ENCODE measurements around the gene TRAPPC2L.
A peak's percentile ranks its signal among the peaks of the same experiment; 100 is the strongest.

Gene TRAPPC2L

GRCh38 chr16:88856828-88857727 is at the start of gene TRAPPC2L, which contains the start of gene GALNS:
TRAPPC2L (plus strand) TSS chr16:88857127; CDS start chr16:88857151, 24 bp downstream.
GALNS (minus strand) TSS chr16:88856947; CDS start chr16:88856877, 70 bp downstream.
- DNase-seq = peak; percentile 99 to 100

GRCh38 chr16:88807142-88807625 is 49.7 kb upstream of the TRAPPC2L start:
- no peak for DNase-seq

- DNase-seq = no peak
These were observed 49.1 kb upstream of the TRAPPC2L start for GRCh38 chr16:88807626-88808453.

GRCh38 chr16:88809068-88809675 is 47.8 kb upstream of the TRAPPC2L start:
- no peak for DNase-seq

- DNase-seq = no peak
These were observed 47.2 kb upstream of the TRAPPC2L start for GRCh38 chr16:88809676-88810165.

GRCh38 chr16:88810166-88810911 is 46.6 kb upstream of the TRAPPC2L start:
- no peak for DNase-seq

DNA sequence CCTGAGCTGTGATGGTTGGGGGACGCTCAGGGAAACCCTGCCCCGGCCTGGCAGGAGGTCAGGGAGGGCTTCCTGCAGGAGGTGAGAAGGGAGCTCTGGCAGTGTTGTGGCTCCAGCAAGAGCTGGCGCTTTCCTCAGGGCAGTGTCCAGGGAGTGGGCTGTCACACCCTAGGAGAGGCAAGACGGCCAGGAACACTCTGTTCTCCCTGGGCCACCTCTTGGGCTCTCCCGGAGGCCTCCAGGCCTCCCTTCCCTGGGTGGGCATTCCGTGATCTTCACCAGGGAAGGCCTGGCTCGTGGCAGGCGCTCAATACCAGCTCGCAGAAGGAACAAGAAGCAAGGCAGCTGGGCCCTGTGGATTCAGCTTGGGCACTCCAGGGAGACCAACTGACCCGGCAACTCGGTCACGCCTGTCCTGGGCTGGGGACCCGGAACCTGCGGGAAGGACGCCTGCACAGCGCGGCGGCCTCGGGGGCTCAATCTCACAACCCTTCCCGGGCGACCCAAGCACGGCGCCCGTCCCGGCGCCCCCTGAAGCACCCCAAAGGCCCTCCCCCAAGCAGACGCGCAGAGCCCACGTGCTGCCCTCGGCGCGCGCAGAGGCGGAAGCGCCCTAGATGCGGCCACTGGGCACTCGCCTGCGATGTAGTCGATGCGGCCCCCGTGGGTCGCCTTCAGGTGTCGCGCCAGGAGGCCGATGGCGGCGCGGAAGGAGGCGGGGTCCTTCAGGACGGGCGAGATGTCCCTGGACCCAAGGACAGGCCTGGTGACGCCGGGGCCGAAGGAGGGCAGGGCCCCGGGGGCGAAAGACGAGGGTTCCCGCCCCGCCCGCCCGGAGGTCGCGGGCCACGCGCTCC is 45.8 kb upstream of the TRAPPC2L start:
- DNase-seq = peak; percentile 58 to 62

- peak; percentile 95 to 98 for DNase-seq
These were observed 45.0 kb upstream of the TRAPPC2L start, which contains the start of gene APRT for GRCh38 chr16:88811769-88812512. APRT (minus strand) TSS chr16:88811928; CDS start chr16:88811899, 29 bp downstream.

DNA sequence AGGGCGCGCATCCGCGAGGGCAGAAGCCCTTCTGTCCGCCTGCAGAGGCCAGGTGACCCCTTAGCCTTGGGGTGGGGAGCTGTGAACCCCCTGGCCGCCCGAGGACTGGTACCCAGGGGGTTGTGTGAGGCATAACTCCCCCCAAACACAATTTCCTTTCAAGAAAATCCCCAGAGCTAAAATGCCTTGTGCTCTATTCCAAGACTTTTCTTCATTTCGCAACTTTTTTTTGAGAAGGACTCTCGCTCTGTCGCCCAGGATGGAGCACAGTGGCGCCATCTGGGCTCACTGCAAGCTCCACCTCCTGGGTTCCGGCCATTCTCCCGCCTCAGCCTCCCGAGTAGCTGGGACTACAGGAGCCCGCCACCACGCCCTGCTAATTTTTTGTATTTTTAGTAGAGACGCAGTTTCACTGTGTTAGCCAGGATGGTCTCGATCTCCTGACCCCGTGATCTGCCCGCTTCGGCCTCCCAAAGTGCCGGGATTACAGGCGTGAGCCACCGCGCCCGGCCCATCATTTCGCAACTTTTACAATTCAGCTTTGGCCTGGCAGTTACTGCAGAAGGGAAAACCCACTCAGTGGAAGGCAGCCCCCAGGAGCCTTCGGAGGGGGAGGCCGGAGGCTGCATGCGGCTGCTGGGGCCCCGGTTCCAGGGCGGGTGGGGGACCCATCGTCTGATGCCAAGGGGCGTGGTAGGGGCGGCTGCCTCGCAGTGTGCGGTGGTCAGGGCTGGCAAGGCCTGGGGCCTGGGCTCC is 44.2 kb upstream of the TRAPPC2L start:
- DNase-seq = no peak

DNA sequence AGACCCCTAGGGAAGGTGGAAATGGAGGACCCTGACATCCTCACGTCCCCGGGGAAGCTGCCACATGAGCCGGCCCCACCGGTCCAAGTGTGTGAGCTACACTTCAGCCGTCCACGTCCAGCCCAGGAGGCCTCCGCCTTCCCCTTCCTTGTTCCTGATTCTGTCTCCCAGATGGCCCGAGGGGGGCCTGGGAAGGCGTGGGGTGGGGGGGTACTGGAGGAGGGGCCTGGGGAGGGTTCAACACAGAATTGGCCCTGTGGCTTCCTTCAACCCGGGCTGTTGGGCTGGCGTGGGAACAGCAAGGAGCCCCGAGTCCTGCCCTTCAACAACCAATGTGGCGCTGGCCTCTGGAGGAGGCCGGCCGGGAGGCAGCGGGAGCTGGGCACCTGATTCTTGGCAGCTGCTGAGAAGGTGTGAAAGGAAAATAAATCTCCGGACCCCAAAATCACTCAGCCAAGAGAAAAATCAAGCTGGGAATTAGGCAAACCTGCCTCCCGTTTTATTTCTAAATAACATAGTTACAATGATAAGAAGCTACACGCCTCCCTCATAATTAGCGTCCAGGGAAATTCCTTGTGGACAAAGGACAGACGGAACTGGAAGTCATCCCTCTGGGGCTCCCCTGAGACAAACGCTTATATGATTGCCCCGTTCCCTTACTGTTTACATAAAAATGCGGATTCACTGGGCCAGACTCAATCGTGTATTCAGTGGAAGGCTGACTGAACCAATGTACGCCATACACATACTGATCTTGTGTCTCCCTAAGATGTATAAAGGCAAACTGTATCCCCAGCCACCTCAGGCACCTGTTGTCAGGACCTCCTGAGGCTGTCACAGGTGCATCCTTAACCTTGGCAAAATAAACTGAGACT is 43.4 kb upstream of the TRAPPC2L start:
- no peak for DNase-seq

DNA sequence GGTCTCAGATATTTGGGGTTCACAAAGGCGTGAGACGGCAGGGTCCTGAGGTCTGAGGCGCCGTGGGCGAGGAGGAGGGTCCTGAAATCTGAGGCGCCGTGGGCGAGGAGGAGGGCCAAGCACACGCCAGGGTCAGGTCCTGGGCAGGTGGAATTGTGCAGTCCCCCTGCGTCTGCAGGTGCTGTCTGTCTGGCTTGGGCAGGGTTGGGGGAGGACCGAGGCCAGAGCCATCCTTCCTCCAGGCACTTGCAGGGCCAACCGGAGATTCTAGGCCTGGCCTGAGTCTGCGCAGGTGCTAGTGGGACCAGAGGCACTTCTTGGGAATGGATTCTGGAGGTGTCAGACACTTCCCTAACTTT is 42.8 kb upstream of the TRAPPC2L start:
- DNase-seq = no peak

- DNase-seq = no peak
These were observed 41.7 kb upstream of the TRAPPC2L start for GRCh38 chr16:88815227-88815626.

- DNase-seq = peak; percentile 42 to 52
These were observed 40.9 kb upstream of the TRAPPC2L start for GRCh38 chr16:88815901-88816589.

- no peak for DNase-seq
These were observed 40.0 kb upstream of the TRAPPC2L start for GRCh38 chr16:88816736-88817535.

- DNase-seq = no peak
These were observed 38.9 kb upstream of the TRAPPC2L start for GRCh38 chr16:88817785-88818574.

DNA sequence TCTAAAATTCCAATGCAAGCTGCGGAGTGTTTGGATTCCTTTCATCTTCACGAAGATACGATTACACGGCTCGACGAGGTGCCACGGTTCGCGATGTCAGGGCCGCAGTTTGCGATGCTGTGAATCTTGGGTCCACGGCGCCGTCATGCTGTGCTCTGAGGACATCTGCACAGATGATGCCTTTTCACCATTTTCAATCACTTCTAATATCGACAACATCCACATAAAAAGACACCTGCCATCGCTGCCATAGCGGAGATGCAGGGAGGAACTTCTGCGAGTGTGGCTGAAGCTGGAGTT is 38.4 kb upstream of the TRAPPC2L start:
- no peak for DNase-seq

Measured in activated CD4-positive, alpha-beta T cell treated with anti-CD3 and anti-CD28 coated beads for 4 hours (primary cell).